SH-SY5Y (cell line): ENCODE results near the gene CRMP1.

Experiments
- GATA2 ChIP-seq: IDR thresholded peaks from 2 replicates; pipeline ENCODE4 v1.6.1; 2011; ENCODE audit warnings: mild to moderate bottlenecking, low read depth, low read length
- GATA3 ChIP-seq: IDR thresholded peaks from 2 replicates; pipeline ENCODE4 v1.6.1; 2011; ENCODE audit warnings: low read depth, mild to moderate bottlenecking, low read length, moderate library complexity

DNA sequence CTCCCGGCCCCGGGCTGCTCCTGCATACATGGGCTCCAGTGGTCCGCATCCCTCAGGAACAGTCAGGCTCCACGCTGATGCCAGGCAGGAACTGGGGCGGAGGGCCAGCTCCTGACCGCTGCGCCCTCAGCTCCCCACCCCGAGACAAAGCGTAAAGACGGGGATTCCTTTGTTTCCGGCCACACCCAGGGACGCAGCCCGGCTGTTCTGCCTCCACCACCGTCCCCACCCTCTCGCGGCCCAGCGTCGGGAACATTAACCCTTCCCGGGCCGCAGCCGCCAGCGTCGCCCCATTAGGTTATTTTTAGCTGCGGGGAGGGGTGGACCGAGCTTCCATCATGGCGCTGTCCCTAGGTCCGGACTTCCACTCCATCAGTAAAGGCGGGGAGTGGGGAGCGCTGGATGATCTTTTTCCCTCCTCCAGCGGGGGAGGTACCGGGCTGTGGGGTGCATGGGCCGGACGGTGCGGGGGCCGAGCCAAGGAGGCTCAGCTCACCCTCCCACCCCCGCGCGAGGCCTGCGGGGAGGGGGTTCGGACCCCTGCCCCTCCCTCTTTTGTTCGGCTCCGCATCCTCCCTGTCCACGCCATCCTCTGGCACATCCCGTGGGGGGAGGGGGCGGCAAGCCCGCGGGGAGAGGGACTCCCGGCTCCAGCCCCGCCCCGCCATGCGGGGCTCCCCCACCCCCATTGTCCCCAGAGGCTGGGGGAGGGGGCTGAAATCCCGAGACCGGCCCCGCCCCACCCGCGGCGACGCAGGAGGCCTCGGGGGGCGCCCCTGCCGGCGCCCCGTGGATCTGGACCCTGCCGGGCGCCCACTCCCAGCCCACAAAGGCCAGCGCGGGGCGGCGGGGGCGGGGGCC, 5.3 kb downstream of the CRMP1 start:
- TF ChIP-seq GATA2 (no peak), GATA3 (no peak)
